Sigmoid colon (tissue), 7 donors: Measurements from ENCODE around the gene ELOA. TPM values are rescaled to one million over a fixed set of nuclear protein-coding genes. Genes with fewer than 3 reads are reported as not detected.

ENCODE experiments used
- DNase-seq: peaks from one replicate; pipeline ENCODE4 v3.0.0-alpha.2; 2019
- H3K27ac ChIP-seq, 4 donors: fragments of 200-600 bp; sonication (generic); one replicate each; pipeline ENCODE4 v1.5.1; 2016 to 2019; ENCODE audit warnings: mild to moderate bottlenecking in 1 of 4
- H3K27me3 ChIP-seq, 3 donors: fragments of 200-600 bp; sonication (generic); one replicate each; pipeline ENCODE4 v1.5.1; 2019; ENCODE audit warnings: mild to moderate bottlenecking in 1 of 3
- H3K36me3 ChIP-seq, 4 donors: fragments of 200-600 bp; sonication (generic); one replicate each; pipeline ENCODE4 v1.5.1; 2016 to 2019
- H3K4me1 ChIP-seq, 4 donors: fragments of 200-600 bp; sonication (generic); one replicate each; pipeline ENCODE4 v1.5.1; 2017 to 2019
- H3K4me3 ChIP-seq, 4 donors: fragments of 200-600 bp; sonication (generic); one replicate each; pipeline ENCODE4 v1.5.1; 2017 to 2019; ENCODE audit warnings: mild to moderate bottlenecking in 2 of 4, moderate library complexity in 1 of 4
- H3K9me3 ChIP-seq, 4 donors: fragments of 200-600 bp in 3 of 4; sonication (generic) in 3 of 4; one replicate each; pipeline versions ENCODE4 v1.5.1 to v1.6.1; 2013 to 2019
- CTCF ChIP-seq, 4 experiments: fragments of 450-650 bp in 3 of 4; fragments of 200-600 bp in 1 of 4; IDR thresholded peaks; one replicate each; pipeline ENCODE4 v1.5.1; 2016 to 2019; ENCODE audit warnings: antibody characterized with exemption in 4 of 4, mild to moderate bottlenecking in 3 of 4, moderate library complexity in 2 of 4
- EP300 ChIP-seq, 4 donors: sonication (generic); formaldehyde crosslinking; IDR thresholded peaks; one replicate each; pipeline ENCODE4 v1.6.1; 2017; ENCODE audit warnings: antibody characterized with exemption in 4 of 4
- POLR2A ChIP-seq, 2 donors: fragments of 450-650 bp; IDR thresholded peaks; one replicate each; pipeline ENCODE4 v1.6.1; 2016; ENCODE audit warnings: antibody characterized with exemption in 2 of 2, mild to moderate bottlenecking in 2 of 2, moderate library complexity in 2 of 2
- POLR2AphosphoS5 ChIP-seq, 4 donors: sonication (generic); formaldehyde crosslinking; IDR thresholded peaks; one replicate each; pipeline ENCODE4 v1.6.1; 2017; ENCODE audit warnings: antibody characterized with exemption in 4 of 4
- WGBS, 2 donors: extraction: QIAGEN DNeasy Blood & Tissue Kit; methylation state at CpG; one replicate each; pipeline ENCODE4 v1.1.7; 2013; 5-methylcytosine and 5-hydroxymethylcytosine counted together
- intact Hi-C: fragments of 100-400 bp; cut with DNase I; formaldehyde crosslinking; loops from one replicate; pipeline ENCODE4 v1.15.1; 2023
- polyA plus RNA-seq, 3 donors: library from polyadenylated mRNA; stranded (reverse); fragments of 200-250 nt; gene quantifications; one replicate each; pipeline ENCODE4 v1.2.3, GENCODE V29; 2013
- total RNA-seq, 4 donors: library from RNA; depleted of rRNA; stranded (reverse); fragments of >200 nt; gene quantifications; one replicate each; pipeline ENCODE4 v1.1.0, GENCODE V29; 2016
- donor health status: healthy with polysubstance abuse.
- donor health status: Bipolar disorder and iron deficiency.
- donor health status: healthy.

ELOA gene
- total and polyA plus RNA-seq, 7 donors = 12.3 to 29.9 (median 25.7) TPM

- TF ChIP-seq POLR2AphosphoS5 (IDR thresholded peaks at IDR 0.05) (no peak), EP300 (IDR thresholded peaks at IDR 0.05) (no peak), CTCF (IDR thresholded peaks at IDR 0.05) (no peak), POLR2A (IDR thresholded peaks at IDR 0.05) (no peak)
- DNase-seq = no peak
- Histone ChIP-seq H3K27me3 (no peaks in the 10 kb centered on the region), H3K27ac (no peak overlapping the region), H3K9me3 (no peaks in the 10 kb centered on the region), H3K4me3 (no peak overlapping the region), H3K4me1 (peaks cover 0 to 50% (median 39%) of the 10 kb centered on the region in 4 donors), H3K36me3 (peaks cover 30 to 89% (median 43%) of the 10 kb centered on the region in 4 donors)
- 34 to 67% methylated on average over 6 of the region's 6 CpGs for WGBS, 2 donors
- intact Hi-C loops = no loop called here
These were observed 46.8 kb upstream of the ELOA start for GRCh38 chr1:23696335-23696989.

- Histone ChIP-seq H3K4me1 (peaks cover 0 to 35% (median 26%) of the 10 kb centered on the region in 4 donors), H3K27ac (no peak overlapping the region), H3K4me3 (no peak overlapping the region), H3K27me3 (no peaks in the 10 kb centered on the region), H3K36me3 (peaks cover 28 to 97% (median 45%) of the 10 kb centered on the region in 4 donors), H3K9me3 (no peaks in the 10 kb centered on the region)
- DNase-seq = no peak
- intact Hi-C loops = no loop called here
- TF ChIP-seq POLR2A (IDR thresholded peaks at IDR 0.05) (no peak), CTCF (IDR thresholded peaks at IDR 0.05) (no peak), POLR2AphosphoS5 (IDR thresholded peaks at IDR 0.05) (no peak), EP300 (IDR thresholded peaks at IDR 0.05) (no peak)
- WGBS, 2 donors = 75 to 84% methylated on average over 5 of the region's 5 CpGs
These were observed 44.8 kb upstream of the ELOA start for GRCh38 chr1:23698466-23698865.

GRCh38 chr1:23699280-23700179 is 43.7 kb upstream of the ELOA start:
- intact Hi-C loops = no loop called here
- 86 to 87% methylated on average over 7 of the region's 7 CpGs for whole genome bisulfite sequencing, 2 donors

GRCh38 chr1:23701310-23701709 is 42.0 kb upstream of the ELOA start:
- no peaks in the 10 kb centered on the region for H3K27me3 ChIP-seq
- intact Hi-C loops = no loop called here
- 93 to 96% methylated on average over 2 of the region's 2 CpGs for WGBS, 2 donors
- TF ChIP-seq CTCF (IDR thresholded peaks at IDR 0.05) (no peak), POLR2AphosphoS5 (IDR thresholded peaks at IDR 0.05) (no peak)
- H3K27ac ChIP-seq = no peak overlapping the region
- DNase-seq = no peak
- H3K4me1 ChIP-seq = peaks cover 0 to 9% (median 2%) of the 10 kb centered on the region in 4 donors
- H3K9me3 ChIP-seq = no peaks in the 10 kb centered on the region
- peaks cover 7 to 88% (median 20%) of the 10 kb centered on the region in 4 donors for H3K36me3 ChIP-seq
- no peak overlapping the region for H3K4me3 ChIP-seq

More at GRCh38 chr1:23699280-23700179, 43.7 kb upstream of the ELOA start:
- H3K27me3 ChIP-seq = no peaks in the 10 kb centered on the region
- no peak overlapping the region for H3K4me3 ChIP-seq
- DNase-seq = no peak
- TF ChIP-seq EP300 (IDR thresholded peaks at IDR 0.05) (no peak), POLR2A (IDR thresholded peaks at IDR 0.05) (no peak), POLR2AphosphoS5 (IDR thresholded peaks at IDR 0.05) (no peak), CTCF (IDR thresholded peaks at IDR 0.05) (no peak)
- no peak overlapping the region for H3K27ac ChIP-seq
- H3K4me1 ChIP-seq = peaks cover 0 to 26% (median 15%) of the 10 kb centered on the region in 4 donors
- H3K9me3 ChIP-seq = no peaks in the 10 kb centered on the region
- H3K36me3 ChIP-seq = peaks cover 19 to 93% (median 37%) of the 10 kb centered on the region in 4 donors
